Uterus (tissue), 4 donors: ENCODE results near the gene PLXNB3. TPM values are rescaled to one million over a fixed set of nuclear protein-coding genes. Genes with fewer than 3 reads are reported as not detected.

ENCODE experiments used
- DNase-seq, 2 donors: peaks; one replicate each; pipeline ENCODE4 v3.0.0-alpha.2; 2019 to 2020
- H3K27ac ChIP-seq, 2 donors: fragments of 200-600 bp; sonication (generic); 1 replicate in 1 of 2; 2 replicates in 1 of 2; pipeline ENCODE4 v1.5.1; 2016 to 2018
- H3K27me3 ChIP-seq, 2 donors: fragments of 200-600 bp; sonication (generic); one replicate each; pipeline ENCODE4 v1.5.1; 2018 to 2019; ENCODE audit warnings: control low read depth in 1 of 2
- H3K36me3 ChIP-seq, 2 donors: fragments of 200-600 bp; sonication (generic); one replicate each; pipeline ENCODE4 v1.5.1; 2019; ENCODE audit warnings: control low read depth in 1 of 2
- H3K4me1 ChIP-seq, 2 donors: fragments of 200-600 bp; sonication (generic); one replicate each; pipeline ENCODE4 v1.5.1; 2018 to 2019; ENCODE audit warnings: control low read depth in 1 of 2
- H3K4me3 ChIP-seq, 2 donors: fragments of 200-600 bp; sonication (generic); 1 replicate in 1 of 2; 2 replicates in 1 of 2; pipeline ENCODE4 v1.5.1; 2018 to 2019; ENCODE audit warnings: mild to moderate bottlenecking in 1 of 2
- H3K9me3 ChIP-seq, 2 donors: fragments of 200-600 bp; sonication (generic); one replicate each; pipeline ENCODE4 v1.5.1; 2019; ENCODE audit warnings: control low read depth in 1 of 2
- CTCF ChIP-seq, 4 experiments: fragments of 200-600 bp in 2 of 4; fragments of 450-650 bp in 2 of 4; sonication (generic) in 2 of 4; IDR thresholded peaks; one replicate each; pipeline ENCODE4 v1.5.1; 2016 to 2019; ENCODE audit warnings: antibody characterized with exemption in 4 of 4, mild to moderate bottlenecking in 2 of 4, moderate library complexity in 1 of 4
- POLR2A ChIP-seq, 2 donors: fragments of 450-650 bp; IDR thresholded peaks; one replicate each; pipeline ENCODE4 v1.6.1; 2016; ENCODE audit warnings: antibody characterized with exemption in 2 of 2, mild to moderate bottlenecking in 1 of 2, moderate library complexity in 1 of 2
- intact Hi-C: fragments of 100-400 bp; cut with DNase I; formaldehyde crosslinking; loops from one replicate; pipeline ENCODE4 v1.15.1; 2023; ENCODE audit warnings: low total_unique reads
- total RNA-seq, 4 donors: library from RNA; depleted of rRNA in 3 of 4; stranded (reverse); fragments of >200 nt in 3 of 4; gene quantifications; one replicate each; pipeline versions ENCODE4 v1.1.0 to v1.2.4, GENCODE V29; 2014 to 2023
- donor health status: DM: yes; HTN: yes; CAD: no.

The PLXNB3 gene
- total RNA-seq, 4 donors from 2014 or later, result 1.5 to 50.7 (median 5.1) TPM

- no peak overlapping the region for H3K4me3 ChIP-seq
- no peak for DNase-seq
- H3K9me3 ChIP-seq, result no peaks in the 10 kb centered on the region
- intact Hi-C loops, result no loop called here
- no peak overlapping the region for H3K27ac ChIP-seq
- no peak for TF ChIP-seq CTCF (IDR thresholded peaks at IDR 0.05)
- TF ChIP-seq POLR2A (IDR thresholded peaks at IDR 0.05), result no peak
- no peaks in the 10 kb centered on the region for H3K27me3 ChIP-seq
- no peaks in the 10 kb centered on the region for H3K4me1 ChIP-seq
- no peaks in the 10 kb centered on the region for H3K36me3 ChIP-seq
Observed at GRCh38 chrX:153771415-153772315, 7.6 kb downstream of the PLXNB3 start.

GRCh38 chrX:153772316-153773217, 8.5 kb downstream of the PLXNB3 start:
- H3K27ac ChIP-seq, result no peak overlapping the region
- intact Hi-C loops, result no loop called here
- DNase-seq, result no peak
- no peaks in the 10 kb centered on the region for H3K9me3 ChIP-seq
- no peak overlapping the region for H3K4me3 ChIP-seq
- H3K4me1 ChIP-seq, result no peaks in the 10 kb centered on the region
- TF ChIP-seq CTCF (IDR thresholded peaks at IDR 0.05) (no peak), POLR2A (IDR thresholded peaks at IDR 0.05) (no peak)
- no peaks in the 10 kb centered on the region for H3K27me3 ChIP-seq
- no peaks in the 10 kb centered on the region for H3K36me3 ChIP-seq

- no peaks in the 10 kb centered on the region for H3K27me3 ChIP-seq
- no peaks in the 10 kb centered on the region for H3K36me3 ChIP-seq
- H3K27ac ChIP-seq, result no peak overlapping the region
- no peaks in the 10 kb centered on the region for H3K4me1 ChIP-seq
- intact Hi-C loops, result no loop called here
- TF ChIP-seq POLR2A (IDR thresholded peaks at IDR 0.05), result no peak
- no peak for TF ChIP-seq CTCF (IDR thresholded peaks at IDR 0.05)
- no peak overlapping the region for H3K4me3 ChIP-seq
- H3K9me3 ChIP-seq, result no peaks in the 10 kb centered on the region
- no peak for DNase-seq
Observed at GRCh38 chrX:153773218-153773611, 9.2 kb downstream of the PLXNB3 start.

GRCh38 chrX:153773741-153774575, 9.9 kb downstream of the PLXNB3 start:
- no peaks in the 10 kb centered on the region for H3K9me3 ChIP-seq
- intact Hi-C loops, result no loop called here
- no peaks in the 10 kb centered on the region for H3K36me3 ChIP-seq
- TF ChIP-seq POLR2A (IDR thresholded peaks at IDR 0.05), result no peak
- TF ChIP-seq CTCF (IDR thresholded peaks at IDR 0.05), result no peak
- no peak overlapping the region for H3K27ac ChIP-seq
- no peak for DNase-seq
- no peaks in the 10 kb centered on the region for H3K27me3 ChIP-seq
- H3K4me1 ChIP-seq, result no peaks in the 10 kb centered on the region
- H3K4me3 ChIP-seq, result no peak overlapping the region
